Spleen (tissue), 7 donors: ENCODE data around the gene SNX30.

Source experiments
- POLR2A ChIP-seq, 3 donors: fragments of 450-650 bp; IDR thresholded peaks; one replicate each; pipeline ENCODE4 v1.5.1; 2017; ENCODE audit warnings: antibody characterized with exemption in 3 of 3, mild to moderate bottlenecking in 1 of 3
- POLR2AphosphoS5 ChIP-seq, 3 donors: sonication (generic); formaldehyde crosslinking; IDR thresholded peaks; one replicate each; pipeline ENCODE4 v1.5.1; 2017; ENCODE audit warnings: antibody characterized with exemption in 3 of 3
- TF ChIP-seq, protein P1 (sequence below), 11 experiments: fragments of 200-600 bp in 7 of 11; fragments of 450-650 bp in 4 of 11; sonication (generic) in 4 of 11; IDR thresholded peaks in 8 of 11; conservative IDR thresholded peaks in 3 of 11; 1 replicate in 7 of 11; 2 replicates in 4 of 11; pipeline versions ENCODE4 v1.4.0 to v1.8.0; 2016 to 2021; ENCODE audit warnings: antibody characterized with exemption in 11 of 11, inconsistent platforms in 4 of 11, mild to moderate bottlenecking in 1 of 11
- donor health status: DM: no; HTN: no; CAD: no; lungs with moderate emphysema.
- donor health status: DM: no; HTN: no; CAD: no.
- donor health status: DM: no; HTN: no; CAD: no.

DNA sequence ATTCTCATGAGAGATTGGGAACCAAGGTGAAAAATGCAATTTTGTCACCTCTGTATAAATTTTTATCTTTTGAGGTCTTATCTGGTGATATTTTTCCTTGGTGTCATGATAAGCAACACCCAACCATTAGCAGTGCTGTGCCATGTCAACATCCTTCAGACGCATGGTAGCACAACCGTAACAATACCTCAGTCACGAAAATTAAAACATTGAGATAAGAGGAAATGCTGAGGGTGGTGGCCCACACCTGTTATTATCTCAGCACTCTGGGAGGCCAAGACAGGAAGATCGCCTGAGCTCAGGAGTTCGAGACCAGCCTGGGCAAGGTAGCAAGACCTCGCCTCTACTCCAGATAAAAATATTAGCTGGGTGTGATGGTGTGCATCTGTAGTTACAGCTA lies 107.4 kb downstream of the SNX30 start:
- TF ChIP-seq, protein P1, sequence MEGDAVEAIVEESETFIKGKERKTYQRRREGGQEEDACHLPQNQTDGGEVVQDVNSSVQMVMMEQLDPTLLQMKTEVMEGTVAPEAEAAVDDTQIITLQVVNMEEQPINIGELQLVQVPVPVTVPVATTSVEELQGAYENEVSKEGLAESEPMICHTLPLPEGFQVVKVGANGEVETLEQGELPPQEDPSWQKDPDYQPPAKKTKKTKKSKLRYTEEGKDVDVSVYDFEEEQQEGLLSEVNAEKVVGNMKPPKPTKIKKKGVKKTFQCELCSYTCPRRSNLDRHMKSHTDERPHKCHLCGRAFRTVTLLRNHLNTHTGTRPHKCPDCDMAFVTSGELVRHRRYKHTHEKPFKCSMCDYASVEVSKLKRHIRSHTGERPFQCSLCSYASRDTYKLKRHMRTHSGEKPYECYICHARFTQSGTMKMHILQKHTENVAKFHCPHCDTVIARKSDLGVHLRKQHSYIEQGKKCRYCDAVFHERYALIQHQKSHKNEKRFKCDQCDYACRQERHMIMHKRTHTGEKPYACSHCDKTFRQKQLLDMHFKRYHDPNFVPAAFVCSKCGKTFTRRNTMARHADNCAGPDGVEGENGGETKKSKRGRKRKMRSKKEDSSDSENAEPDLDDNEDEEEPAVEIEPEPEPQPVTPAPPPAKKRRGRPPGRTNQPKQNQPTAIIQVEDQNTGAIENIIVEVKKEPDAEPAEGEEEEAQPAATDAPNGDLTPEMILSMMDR (IDR thresholded peaks at IDR 0.05 in 8 of 11, conservative IDR thresholded peaks at IDR 0.05 in 3 of 11), result no peak
- TF ChIP-seq POLR2A (IDR thresholded peaks at IDR 0.05) (no peak), POLR2AphosphoS5 (IDR thresholded peaks at IDR 0.05) (no peak)
